Measurements from ENCODE around the gene MIB1. TPM values are rescaled to one million over a fixed set of nuclear protein-coding genes. Genes with fewer than 3 reads are reported as not detected.

Gene MIB1
- total RNA-seq, 1 experiment from 2014 or later = 48.8 TPM

DNA sequence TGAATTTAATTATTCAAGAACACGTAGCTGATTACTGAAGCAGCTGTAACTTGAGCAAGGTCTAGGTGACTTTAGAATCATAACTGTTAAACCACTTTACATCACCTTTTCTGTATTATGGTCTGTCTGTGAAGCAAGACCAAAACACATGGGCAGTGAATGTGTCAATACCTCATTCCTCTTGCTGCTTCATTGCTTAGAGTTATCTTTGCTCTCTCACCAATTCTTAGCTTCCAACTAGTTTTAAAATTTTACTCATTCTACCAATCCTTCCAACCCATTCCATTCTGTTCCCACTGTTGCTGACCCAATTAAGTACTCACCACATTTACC, 80.2 kb downstream of the MIB1 start:
- Histone ChIP-seq H2BK20ac (ENCODE audit: low read depth, low read length, poor library complexity, severe bottlenecking) (no peak overlapping the region), H4K20me1 (ENCODE audit: control insufficient read depth, insufficient read depth, insufficient read length) (no peaks in the 10 kb centered on the region), H3K4ac (ENCODE audit: low read depth, low read length) (no peak overlapping the region), H3K4me2 (ENCODE audit: insufficient read depth, insufficient read length, low read length) (no peak overlapping the region), H2AK5ac (ENCODE audit: insufficient read length, low read length) (no peak overlapping the region), H3K79me2 (ENCODE audit: insufficient read depth, low read length) (no peaks in the 10 kb centered on the region), H4K8ac (replicated peaks; ENCODE audit: insufficient read length, low read depth, low read length) (no peak overlapping the region), H2BK12ac (ENCODE audit: insufficient read length, low read depth, low read length) (no peak overlapping the region), H3K18ac (ENCODE audit: insufficient read length, low read depth, low read length) (no peak overlapping the region), H2BK15ac (ENCODE audit: low read depth, low read length) (no peak overlapping the region), H3K27me3 (ENCODE audit: insufficient read depth, low read length) (no peaks in the 10 kb centered on the region), H3K79me1 (ENCODE audit: insufficient read depth, low read depth, low read length, poor library complexity, severe bottlenecking) (no peaks in the 10 kb centered on the region), H3K9me3 (ENCODE audit: control insufficient read depth, low read depth, low read length) (no peaks in the 10 kb centered on the region), H3K27ac (ENCODE audit: insufficient read length, low read depth, low read length) (no peak overlapping the region), H4K5ac (ENCODE audit: insufficient read length, low read depth, low read length) (no peak overlapping the region), H2BK120ac (ENCODE audit: low read depth, low read length, poor library complexity, severe bottlenecking) (no peak overlapping the region), H3K23ac (ENCODE audit: insufficient read length, low read depth, low read length) (no peak overlapping the region), H2BK5ac (ENCODE audit: insufficient read length, low read length) (no peak overlapping the region), H3K23me2 (ENCODE audit: insufficient read length, low read depth, low read length, poor library complexity, severe bottlenecking) (no peaks in the 10 kb centered on the region), H2AFZ (ENCODE audit: low read length) (no peak overlapping the region), H3K4me1 (ENCODE audit: insufficient read depth, low read length) (no peaks in the 10 kb centered on the region), H3K14ac (ENCODE audit: insufficient read depth, low read length) (no peak overlapping the region), H3K9ac (ENCODE audit: extremely low read depth, insufficient read length, low read length) (no peak overlapping the region), H3T11ph (ENCODE audit: low read length) (no peak overlapping the region), H3K56ac (ENCODE audit: insufficient read length, low read depth, low read length) (no peak overlapping the region), H4K91ac (ENCODE audit: insufficient read length, low read depth, low read length) (no peak overlapping the region)
- DNase-seq = no peak
- Mint-ChIP-seq H3K27ac (peak overlapping the region in 1 of 3 experiments; percentile 9; a peak in 1 of 7 replicates), H3K9me3 (no peaks in the 10 kb centered on the region), H3K36me3 (ENCODE audit: insufficient read depth in 1 of 3, low read depth in 3 of 3) (peaks cover 19 to 44% (median 43%) of the 10 kb centered on the region in 3 experiments), H3K4me3 (no peak overlapping the region), H3K27me3 (ENCODE audit: low read depth) (no peaks in the 10 kb centered on the region), H3K4me1 (peaks cover 0 to 3% of the 10 kb centered on the region in 2 experiments; a peak in 2 of 4 replicates)
- no CpG with 5 or more reads among the region's 1 CpG for WGBS (ENCODE audit: extremely low coverage, insufficient read length, low lambda C conversion rate)
- TF ChIP-seq CTCF (conservative IDR thresholded peaks at IDR 0.05) = no peak

Measured in H9 (cell line).